Mesenchymal stem cell (in vitro differentiated cells and primary cell): ENCODE data around the gene BTRC. TPM values are rescaled to one million over a fixed set of nuclear protein-coding genes. Genes with fewer than 3 reads are reported as not detected.

Experiments
- DNase-seq: peaks from one replicate; pipeline ENCODE4 v3.0.0-alpha.2; 2013
- H2AFZ ChIP-seq: one replicate; pipeline ENCODE4 v1.6.1; 2013; ENCODE audit warnings: low read depth, mild to moderate bottlenecking, control low read depth, inconsistent platforms, low read length, moderate library complexity
- H2AK5ac ChIP-seq: 2 replicates; pipeline ENCODE4 v1.6.1; 2013; ENCODE audit warnings: low read length, moderate library complexity, mild to moderate bottlenecking, inconsistent platforms; ENCODE audit not compliant: severe bottlenecking
- H2BK120ac ChIP-seq: one replicate; pipeline ENCODE4 v1.6.1; 2013; ENCODE audit warnings: low read depth, mild to moderate bottlenecking, inconsistent platforms, low read length, moderate library complexity
- H2BK12ac ChIP-seq, 2 experiments: one replicate each; pipeline ENCODE4 v1.6.1; 2013; ENCODE audit warnings: inconsistent platforms in 2 of 2, low read length in 2 of 2, mild to moderate bottlenecking in 2 of 2, moderate library complexity in 2 of 2, control low read depth in 1 of 2
- H2BK15ac ChIP-seq: one replicate; pipeline ENCODE4 v1.6.1; 2013; ENCODE audit warnings: mild to moderate bottlenecking, low read depth, inconsistent platforms; ENCODE audit not compliant: poor library complexity, severe bottlenecking
- H2BK5ac ChIP-seq: 2 replicates; pipeline ENCODE4 v1.6.1; 2013; ENCODE audit warnings: low read depth, mild to moderate bottlenecking, low read length, control low read depth, inconsistent platforms; ENCODE audit not compliant: poor library complexity, severe bottlenecking
- H3K14ac ChIP-seq, 2 experiments: one replicate each; pipeline ENCODE4 v1.6.1; 2013; ENCODE audit warnings: inconsistent platforms in 2 of 2, low read length in 2 of 2, control low read depth in 1 of 2, mild to moderate bottlenecking in 1 of 2, moderate library complexity in 1 of 2
- H3K18ac ChIP-seq, 2 experiments: one replicate each; pipeline ENCODE4 v1.6.1; 2013; ENCODE audit warnings: inconsistent platforms in 2 of 2, low read length in 2 of 2, control low read depth in 1 of 2, low read depth in 1 of 2, mild to moderate bottlenecking in 1 of 2
- H3K23ac ChIP-seq, 2 experiments: one replicate each; pipeline ENCODE4 v1.6.1; 2013; ENCODE audit warnings: inconsistent platforms in 2 of 2, low read length in 2 of 2, mild to moderate bottlenecking in 2 of 2, moderate library complexity in 2 of 2, control low read depth in 1 of 2
- H3K27ac ChIP-seq: 2 replicates; pipeline ENCODE4 v1.5.1; 2013; ENCODE audit warnings: mild to moderate bottlenecking, moderate library complexity, low read length, control low read depth, inconsistent platforms; ENCODE audit not compliant: poor library complexity, severe bottlenecking
- H3K27me3 ChIP-seq, 2 experiments: 2 replicates each; pipeline versions ENCODE4 v1.6.1 to v1.7.0; 2013; ENCODE audit warnings: low read length in 2 of 2, mild to moderate bottlenecking in 2 of 2, moderate library complexity in 2 of 2, control low read depth in 1 of 2, inconsistent platforms in 1 of 2; ENCODE audit not compliant: control insufficient read depth in 1 of 2, insufficient read depth in 1 of 2
- H3K36me3 ChIP-seq, 2 experiments: 2 replicates each; pipeline versions ENCODE4 v1.6.1 to v1.7.0; 2013; ENCODE audit warnings: low read length in 2 of 2, control low read depth in 1 of 2, inconsistent platforms in 1 of 2, low read depth in 1 of 2, mild to moderate bottlenecking in 1 of 2; ENCODE audit not compliant: insufficient read depth in 2 of 2, control insufficient read depth in 1 of 2
- H3K4ac ChIP-seq, 2 experiments: one replicate each; pipeline ENCODE4 v1.6.1; 2013; ENCODE audit warnings: inconsistent platforms in 2 of 2, low read length in 2 of 2, mild to moderate bottlenecking in 2 of 2, moderate library complexity in 2 of 2, control low read depth in 1 of 2, low read depth in 1 of 2
- H3K4me1 ChIP-seq: 2 replicates; pipeline ENCODE4 v1.6.1; 2013; ENCODE audit warnings: low read depth, low read length, control low read depth; ENCODE audit not compliant: control insufficient read depth, insufficient read depth
- H3K4me2 ChIP-seq: 2 replicates; pipeline ENCODE4 v1.6.1; 2013; ENCODE audit warnings: low read length, mild to moderate bottlenecking, inconsistent platforms; ENCODE audit not compliant: poor library complexity, severe bottlenecking
- H3K4me3 ChIP-seq, 2 experiments: 2 replicates each; pipeline versions ENCODE4 v1.5.1 to v1.7.0; 2013; ENCODE audit warnings: low read length in 2 of 2, mild to moderate bottlenecking in 2 of 2, control low read depth in 1 of 2, low read depth in 1 of 2; ENCODE audit not compliant: insufficient read depth in 1 of 2
- H3K79me1 ChIP-seq: replicated peaks from 2 replicates; pipeline ENCODE4 v1.6.1; 2013; ENCODE audit warnings: mild to moderate bottlenecking, control low read depth, low read length, inconsistent platforms; ENCODE audit not compliant: poor library complexity, severe bottlenecking
- H3K9ac ChIP-seq: 2 replicates; pipeline ENCODE4 v1.7.0; 2013; ENCODE audit warnings: mild to moderate bottlenecking, low read length, moderate library complexity
- H3K9me3 ChIP-seq: 2 replicates; pipeline ENCODE4 v1.7.0; 2013; ENCODE audit warnings: mild to moderate bottlenecking, low read length; ENCODE audit not compliant: control insufficient read depth
- H4K8ac ChIP-seq: one replicate; pipeline ENCODE4 v1.6.1; 2013; ENCODE audit warnings: inconsistent platforms, mild to moderate bottlenecking, low read length, moderate library complexity
- H4K91ac ChIP-seq: one replicate; pipeline ENCODE4 v1.6.1; 2013; ENCODE audit warnings: mild to moderate bottlenecking, low read length, inconsistent platforms
- WGBS: methylation state at CpG from one replicate; pipeline ENCODE4 v1.1.7; 2013; ENCODE audit warnings: mixed read lengths; 5-methylcytosine and 5-hydroxymethylcytosine counted together
- small RNA-seq: library from polyadenylated mRNA; stranded (forward); fragments of <200 nt; extraction: miRNeasy Mini kit (QIAGEN cat#:217004); gene quantifications from one replicate; pipeline ENCODE3, GENCODE V24; 2013; ENCODE audit warnings: low read depth

BTRC gene

GRCh38 chr10:101601541-101601940, 247.6 kb downstream of the BTRC start:
- Histone ChIP-seq H3K9me3 (no peaks in the 10 kb centered on the region), H3K9ac (no peak overlapping the region), H2BK15ac (peak overlapping the region; percentile 17), H2BK5ac (no peak overlapping the region), H4K8ac (no peak overlapping the region), H3K14ac (no peak overlapping the region), H3K27ac (no peak overlapping the region), H3K4me2 (no peak overlapping the region), H4K91ac (no peak overlapping the region), H3K4me1 (no peaks in the 10 kb centered on the region), H3K4me3 (no peak overlapping the region), H3K36me3 (peaks cover 28 to 70% of the 10 kb centered on the region in 2 experiments), H2BK12ac (no peak overlapping the region), H3K18ac (no peak overlapping the region), H2AK5ac (no peak overlapping the region), H2AFZ (no peak overlapping the region), H2BK120ac (no peak overlapping the region), H3K79me1 (no peaks in the 10 kb centered on the region), H3K23ac (no peak overlapping the region), H3K4ac (no peak overlapping the region), H3K27me3 (no peaks in the 10 kb centered on the region)
- DNase-seq = no peak
- WGBS = 92% methylated on average over 1 of the region's 1 CpG

DNA sequence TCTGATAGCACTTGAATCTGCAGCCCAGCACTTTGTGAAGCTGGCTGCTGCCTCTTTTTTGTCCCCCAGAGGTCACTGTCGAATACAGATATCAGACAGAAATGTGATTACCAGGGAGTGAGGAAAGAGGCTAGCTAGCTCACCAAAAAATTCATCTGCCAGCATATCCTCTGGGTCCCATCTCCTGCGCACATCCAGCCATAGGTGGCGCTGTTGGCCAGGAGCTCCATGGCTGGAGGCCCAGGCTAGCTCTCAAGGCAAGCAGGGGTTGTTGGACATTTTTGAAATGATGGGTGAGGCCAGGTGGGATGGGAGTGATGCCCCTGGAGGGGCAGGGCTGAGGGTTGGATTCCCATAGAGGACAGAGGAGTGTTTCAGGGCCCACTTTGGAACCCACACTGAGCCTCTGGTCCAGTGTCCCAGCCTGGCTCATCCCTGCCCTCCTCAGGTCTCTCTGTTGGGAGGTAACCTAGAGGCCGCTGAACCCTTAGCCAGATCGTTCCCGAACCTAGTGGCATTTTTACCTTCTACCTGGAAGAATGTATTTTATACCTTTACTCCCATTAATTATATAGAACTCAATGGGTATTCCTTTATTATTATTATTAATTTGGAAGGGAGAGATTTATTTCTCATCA, 248.9 kb downstream of the BTRC start:
- H2AFZ ChIP-seq = no peak overlapping the region
- H2BK12ac ChIP-seq = no peak overlapping the region
- H3K27ac ChIP-seq = no peak overlapping the region
- no peak overlapping the region for H4K8ac ChIP-seq
- peaks cover 2% of the 10 kb centered on the region for H3K79me1 ChIP-seq
- no peak overlapping the region for H3K9ac ChIP-seq
- WGBS = 25% methylated on average over 4 of the region's 6 CpGs
- no peak overlapping the region for H3K4ac ChIP-seq
- no peak overlapping the region for H2BK120ac ChIP-seq
- H3K14ac ChIP-seq = no peak overlapping the region
- H3K27me3 ChIP-seq = no peaks in the 10 kb centered on the region
- H3K4me1 ChIP-seq = no peaks in the 10 kb centered on the region
- peak; percentile 73 for DNase-seq
- H4K91ac ChIP-seq = no peak overlapping the region
- H2BK15ac ChIP-seq = no peak overlapping the region
- no peak overlapping the region for H3K23ac ChIP-seq
- H2BK5ac ChIP-seq = no peak overlapping the region
- no peaks in the 10 kb centered on the region for H3K9me3 ChIP-seq
- H2AK5ac ChIP-seq = no peak overlapping the region
- H3K4me3 ChIP-seq = no peak overlapping the region
- no peak overlapping the region for H3K4me2 ChIP-seq
- H3K36me3 ChIP-seq = peaks cover 40 to 71% of the 10 kb centered on the region in 2 experiments
- H3K18ac ChIP-seq = no peak overlapping the region

Small RNA genes within 50 kb of the gene (small RNA-seq; reads per million reads assigned to genes)
- not detected for gene MIR3158-1
- gene RNU2-43P = not detected
- gene RNU2-59P = 0.86 reads per million
